A172 (cell line): ENCODE data around the gene GOLGA6L2. TPM values are rescaled to one million over a fixed set of nuclear protein-coding genes. Genes with fewer than 3 reads are reported as not detected.
"Not testable (repeated sequence)": the region's sequence is repeated elsewhere in the genome, so short reads cannot be mapped to it uniquely, and the experiment has no call there.

Source experiments
- DNase-seq: peaks from one replicate; pipeline ENCODE4 v3.0.0-alpha.2; 2015; ENCODE audit warnings: low spot score
- total RNA-seq: library from RNA; depleted of rRNA; stranded (reverse); fragments of >200 nt; shearing (Covaris generic); gene quantifications from 2 replicates; pipeline ENCODE4 v1.2.3, GENCODE V29; 2014; rRNA removed

The GOLGA6L2 gene
- total RNA-seq: not detected in 2 replicates

- DNase-seq: peak; percentile 71
Measured at GRCh38 chr15:23447107-23447500, at the start of gene GOLGA6L2. Gene GOLGA6L2 (minus strand): TSS chr15:23447243. CDS start chr15:23447181, 62 bp downstream.

GRCh38 chr15:23484870-23485269, 37.8 kb upstream of the GOLGA6L2 start:
- no peak for DNase-seq

- DNase-seq: peak; percentile 12
Measured at GRCh38 chr15:23483821-23484299, 36.8 kb upstream of the GOLGA6L2 start.

GRCh38 chr15:23482764-23483489, 35.9 kb upstream of the GOLGA6L2 start:
- DNase-seq: no peak

- no peak for DNase-seq
Measured at GRCh38 chr15:23482228-23482627, 35.2 kb upstream of the GOLGA6L2 start.

GRCh38 chr15:23477920-23478319, 30.9 kb upstream of the GOLGA6L2 start:
- no peak for DNase-seq

- DNase-seq: peak; percentile 79
Measured at GRCh38 chr15:23472678-23473077, 25.6 kb upstream of the GOLGA6L2 start.

- DNase-seq: no peak
Measured at GRCh38 chr15:23472033-23472432, 25.0 kb upstream of the GOLGA6L2 start.

- peak; percentile 28 for DNase-seq
Measured at GRCh38 chr15:23467110-23467600, 20.1 kb upstream of the GOLGA6L2 start.

GRCh38 chr15:23457890-23458289, 10.8 kb upstream of the GOLGA6L2 start:
- no peak for DNase-seq

GRCh38 chr15:23446215-23447106, 582 bp downstream of the GOLGA6L2 start:
- no peak for DNase-seq

GRCh38 chr15:23444269-23444668, 2.8 kb downstream of the GOLGA6L2 start:
- no peak for DNase-seq

GRCh38 chr15:23441204-23441603, 5.8 kb downstream of the GOLGA6L2 start:
- no peak for DNase-seq

- DNase-seq: no peak
Measured at GRCh38 chr15:23440596-23440995, 6.4 kb downstream of the GOLGA6L2 start.

GRCh38 chr15:23439513-23439912, 7.5 kb downstream of the GOLGA6L2 start:
- no peak for DNase-seq

- DNase-seq: no peak
Measured at GRCh38 chr15:23438816-23439466, 8.1 kb downstream of the GOLGA6L2 start.

- no peak for DNase-seq
Measured at GRCh38 chr15:23437673-23438072, 9.4 kb downstream of the GOLGA6L2 start.

- no peak for DNase-seq
Measured at GRCh38 chr15:23437146-23437545, 9.9 kb downstream of the GOLGA6L2 start.

GRCh38 chr15:23436421-23436820, 10.6 kb downstream of the GOLGA6L2 start:
- no peak for DNase-seq

- DNase-seq: not testable (repeated sequence)
Measured at GRCh38 chr15:23434699-23435098, 12.3 kb downstream of the GOLGA6L2 start.

- DNase-seq: not testable (repeated sequence)
Measured at GRCh38 chr15:23425327-23425726, 21.7 kb downstream of the GOLGA6L2 start.
